HG03196 (cell line): Measurements from ENCODE around the gene RIPOR3.
"Not testable (repeated sequence)": the region's sequence is repeated elsewhere in the genome, so short reads cannot be mapped to it uniquely, and the experiment has no call there.

Experiments used
- ATAC-seq: cut with Tn5 transposase; IDR thresholded peaks from one replicate; pipeline ENCODE4 v1.9.1; 2021; ENCODE audit not compliant: unreplicated experiment

Gene RIPOR3

DNA sequence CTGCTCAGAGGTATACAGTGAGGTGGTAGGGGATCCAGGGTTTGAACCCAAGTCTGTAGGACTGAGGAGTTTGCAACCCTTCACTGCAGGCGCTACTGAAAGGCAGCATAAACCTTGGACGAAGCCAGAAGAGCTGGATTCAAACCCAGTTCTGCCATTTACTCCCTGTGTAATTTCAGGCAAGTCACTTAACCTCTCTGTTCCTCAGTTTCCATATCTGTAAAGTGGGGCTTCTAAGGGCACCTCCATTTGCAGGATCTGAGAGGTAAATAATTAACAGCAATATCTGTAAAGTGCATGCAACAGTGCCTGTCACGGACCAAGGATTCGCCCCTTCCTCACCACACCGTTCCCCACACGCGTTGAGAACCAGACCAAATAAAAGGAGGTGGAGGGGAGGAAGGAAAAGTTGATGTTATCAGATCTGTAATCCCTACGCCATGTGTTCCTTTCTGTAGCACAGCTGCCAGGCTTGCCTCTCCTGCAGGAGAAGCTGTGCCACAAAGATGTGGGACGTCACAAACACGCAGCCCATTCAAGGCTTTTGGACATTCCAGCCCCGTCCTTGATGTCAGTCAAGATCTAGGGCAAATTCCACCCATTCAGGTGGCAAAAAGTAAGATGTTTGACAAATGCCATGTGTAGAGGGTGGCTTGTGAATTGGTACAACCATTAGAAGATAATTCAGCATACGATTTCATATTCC lies 9.8 kb downstream of the RIPOR3 start:
- ATAC-seq: no peak

DNA sequence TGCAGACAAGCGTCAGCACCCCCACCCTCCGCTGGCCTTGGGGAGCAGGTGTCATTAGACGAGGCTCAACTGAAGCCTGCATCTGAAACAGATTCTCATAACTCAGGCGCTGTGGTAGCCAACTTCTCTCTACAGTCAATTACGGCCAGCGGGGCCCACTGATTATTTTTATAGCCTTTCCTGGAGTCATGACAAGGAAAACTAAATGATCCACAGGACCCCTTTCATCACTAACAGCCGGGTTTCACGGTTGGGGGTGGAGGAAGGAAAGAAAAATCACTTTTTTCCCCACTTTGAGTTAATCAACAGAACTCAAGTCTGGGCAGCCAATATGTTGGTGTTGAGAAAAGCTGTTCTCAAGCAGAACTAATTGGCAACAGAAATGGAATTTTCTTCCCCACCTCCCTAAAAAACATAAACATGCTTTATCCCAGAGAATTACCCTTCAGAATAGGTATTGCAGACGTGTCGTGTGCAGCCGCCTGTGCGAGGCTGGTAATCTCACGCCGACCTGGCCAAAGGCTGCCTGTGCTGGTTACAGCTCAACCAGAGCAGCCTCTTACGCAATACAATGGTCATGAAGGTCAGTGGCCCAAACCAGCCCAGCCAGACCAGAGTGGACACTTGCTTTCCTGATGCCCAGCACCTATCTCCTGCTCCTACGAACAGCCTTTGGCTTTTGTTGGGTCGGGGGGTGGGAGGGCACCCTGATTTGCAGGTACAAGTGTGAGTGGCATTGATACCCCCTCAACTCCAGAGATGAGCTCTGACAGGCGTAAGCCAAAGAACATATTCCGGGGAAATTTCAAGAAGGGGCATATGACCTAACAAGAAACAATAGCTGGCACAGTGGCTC lies 11.0 kb downstream of the RIPOR3 start:
- no peak for ATAC-seq

DNA sequence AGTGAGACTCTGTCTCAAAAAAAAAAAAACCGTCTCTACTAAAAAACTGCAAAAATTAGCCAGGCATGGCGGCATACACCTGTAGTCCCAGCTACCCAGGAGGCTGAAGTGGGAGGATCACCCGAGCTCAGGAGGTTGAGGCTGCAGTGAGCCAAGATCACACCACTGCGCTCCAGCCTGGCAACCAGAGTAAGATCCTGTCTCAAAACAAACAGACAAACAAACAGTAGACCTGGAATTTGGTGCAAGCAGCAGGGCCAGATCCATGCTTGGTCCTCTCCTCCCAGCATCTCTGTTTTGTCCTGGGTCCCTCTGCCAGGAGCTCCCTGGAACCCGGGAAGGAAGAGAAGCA lies 11.6 kb downstream of the RIPOR3 start:
- ATAC-seq: no peak

DNA sequence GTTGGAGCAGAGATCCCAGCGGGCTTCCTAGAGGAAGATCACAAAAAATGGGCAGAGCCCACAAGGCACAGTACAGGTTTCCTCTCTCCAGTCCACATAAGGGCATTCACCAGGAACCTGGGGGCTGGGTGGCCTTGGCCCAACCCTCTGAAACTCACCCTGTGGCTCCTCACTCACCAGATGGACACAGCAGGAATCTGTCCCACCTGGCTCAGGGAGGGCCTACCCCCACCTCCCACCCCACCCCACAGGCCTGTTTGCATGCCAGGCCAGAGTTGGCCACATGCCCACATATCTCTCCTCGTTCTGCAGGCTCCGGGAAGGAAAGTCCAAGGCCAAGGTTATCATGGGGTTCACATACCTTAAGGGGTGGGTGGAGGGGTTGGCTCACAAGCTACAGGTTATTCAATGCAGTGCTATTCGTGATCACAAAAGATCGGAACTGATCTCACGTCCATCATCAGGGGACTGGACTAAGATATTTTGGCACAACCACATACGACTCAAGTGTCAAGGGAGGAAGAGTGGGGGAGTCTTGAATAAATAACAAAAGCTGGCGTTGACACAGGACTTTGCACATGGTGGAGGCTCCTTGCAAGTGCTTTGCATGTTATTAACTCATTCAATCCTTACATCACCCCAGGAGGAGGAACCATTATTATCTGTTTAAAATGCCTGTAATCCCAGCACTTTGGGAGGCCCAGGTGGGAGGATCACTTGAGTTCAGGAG lies 13.0 kb downstream of the RIPOR3 start:
- no peak for ATAC-seq

DNA sequence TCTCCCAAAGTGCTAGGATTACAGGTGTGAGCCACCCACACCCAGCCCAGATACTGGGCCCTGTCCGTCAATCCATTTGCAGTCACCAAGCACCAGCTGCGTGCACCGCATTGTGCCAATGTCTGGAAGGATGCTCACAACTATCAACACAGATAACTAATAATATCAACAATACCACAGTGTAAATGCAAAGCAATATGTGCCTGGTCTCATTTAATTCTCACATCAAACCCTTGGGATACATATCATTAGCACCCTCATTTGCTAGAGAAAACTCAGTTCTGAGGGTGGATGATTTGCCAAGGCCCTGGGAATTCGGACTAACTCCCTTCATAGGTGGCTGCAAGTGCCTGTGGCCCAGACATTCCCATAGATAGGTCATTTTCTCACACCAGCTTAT lies 14.5 kb downstream of the RIPOR3 start:
- no peak for ATAC-seq

DNA sequence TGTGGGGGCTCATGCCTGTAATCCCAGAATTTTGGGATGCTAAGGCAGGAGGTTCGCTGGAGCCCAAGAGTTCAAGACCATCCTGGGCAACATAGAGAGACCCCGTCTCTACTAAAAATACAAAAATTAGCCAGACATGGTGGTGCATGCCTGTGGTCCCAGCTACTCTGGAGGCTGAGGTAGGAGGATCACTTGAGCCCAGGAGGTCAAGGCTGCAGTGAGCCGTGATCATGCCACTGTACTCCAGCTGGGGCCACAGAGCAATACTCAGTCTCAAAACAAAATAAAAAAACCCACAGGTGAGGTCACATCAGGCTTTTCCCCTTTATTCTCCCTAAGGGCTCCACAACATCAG lies 15.0 kb downstream of the RIPOR3 start:
- ATAC-seq: not testable (repeated sequence)

DNA sequence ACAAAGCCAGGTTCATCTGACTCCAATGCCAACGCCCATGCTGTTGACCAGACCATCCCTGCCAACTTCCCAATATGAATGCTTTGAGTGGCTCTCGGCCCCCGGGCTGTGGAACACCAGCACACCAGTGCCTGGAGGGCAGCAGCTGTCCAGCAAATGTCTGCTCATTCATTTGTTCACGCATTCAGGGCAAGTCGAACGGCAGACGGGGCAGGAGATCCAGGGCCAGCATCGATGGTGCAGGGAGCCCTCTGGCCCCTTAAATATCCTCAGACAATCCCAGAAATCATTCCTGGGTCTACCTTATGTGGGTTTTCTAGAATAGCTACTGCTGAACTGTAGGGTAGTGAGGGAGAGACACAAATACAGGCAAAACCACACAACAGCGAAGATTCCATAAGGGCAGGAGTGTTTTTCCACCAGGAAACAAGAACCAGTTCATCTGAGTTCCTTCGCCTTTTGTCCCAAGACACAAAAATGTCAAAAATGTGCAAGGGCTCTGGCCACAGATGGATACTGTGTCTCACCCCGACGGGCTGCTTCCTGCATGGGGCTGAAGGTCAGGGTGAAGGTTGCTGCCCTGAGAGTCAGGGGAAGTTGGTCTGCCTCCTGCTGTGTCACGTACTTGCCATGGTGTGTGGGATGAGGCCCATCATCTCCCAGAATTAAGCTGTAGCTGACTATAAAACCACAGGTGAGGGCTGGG lies 15.5 kb downstream of the RIPOR3 start:
- ATAC-seq: no peak

DNA sequence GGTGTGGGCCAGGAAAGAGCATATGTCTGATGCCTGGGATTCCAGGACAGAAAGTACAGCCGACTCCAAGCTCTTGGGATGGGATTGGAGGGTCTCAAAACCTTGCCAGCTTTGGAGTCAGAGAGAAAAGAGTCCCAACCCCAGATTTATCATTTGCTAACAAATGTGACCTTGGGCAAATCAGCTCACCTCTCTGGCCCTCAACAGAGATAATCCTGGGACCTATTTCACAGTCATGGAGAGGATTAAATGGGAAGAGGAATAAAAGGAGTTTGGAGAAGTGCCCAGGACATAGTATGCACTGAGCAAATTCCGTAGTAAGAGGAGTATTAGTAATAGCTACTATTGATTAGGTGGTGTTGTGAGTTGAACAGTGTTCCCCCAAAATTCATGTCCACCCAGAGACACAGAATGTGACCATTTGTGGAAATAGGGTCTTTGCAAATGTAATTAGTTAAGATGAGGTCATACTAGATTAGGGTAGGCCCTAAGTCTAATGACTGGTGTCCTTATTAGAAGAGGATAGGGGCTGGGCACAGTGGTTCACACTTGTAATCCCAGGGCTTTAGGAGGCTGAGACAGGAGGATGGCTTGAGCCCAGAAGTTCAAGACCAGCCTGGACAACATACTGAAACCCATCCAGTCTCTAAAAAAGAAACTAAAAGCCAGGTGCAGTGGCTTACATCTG lies 17.1 kb downstream of the RIPOR3 start:
- ATAC-seq: no peak

DNA sequence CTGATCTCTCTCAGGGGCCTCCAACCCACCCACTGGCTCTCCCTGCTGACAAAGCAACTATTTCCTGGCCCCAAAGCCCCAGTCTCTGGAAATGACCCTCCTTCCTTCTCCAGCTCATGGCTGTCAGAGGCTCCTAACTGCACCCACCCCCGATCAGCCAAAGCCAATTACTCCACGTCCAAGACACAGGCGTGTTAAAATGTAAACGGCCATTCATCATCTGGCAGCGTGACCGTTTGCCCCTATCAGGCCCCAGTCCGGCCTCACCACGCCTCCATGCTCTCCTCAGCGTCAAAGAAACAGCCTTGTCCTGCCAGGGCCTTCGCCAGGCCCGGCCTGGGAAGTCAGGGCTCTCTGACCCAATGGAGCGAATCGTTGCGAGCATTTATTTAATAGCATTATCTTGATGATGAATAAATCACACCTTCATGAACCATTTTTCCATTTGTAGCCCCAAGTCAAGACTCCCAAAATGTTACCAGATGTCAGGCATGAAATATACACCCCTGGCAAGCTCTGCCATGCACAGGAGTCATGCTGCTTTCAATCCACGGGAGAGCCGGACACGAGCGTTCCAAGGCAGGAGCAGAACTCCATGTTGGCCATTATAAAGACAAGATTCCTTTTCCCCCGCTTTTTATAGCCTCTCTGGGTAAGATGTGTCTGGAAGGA lies 17.7 kb downstream of the RIPOR3 start:
- no peak for ATAC-seq

DNA sequence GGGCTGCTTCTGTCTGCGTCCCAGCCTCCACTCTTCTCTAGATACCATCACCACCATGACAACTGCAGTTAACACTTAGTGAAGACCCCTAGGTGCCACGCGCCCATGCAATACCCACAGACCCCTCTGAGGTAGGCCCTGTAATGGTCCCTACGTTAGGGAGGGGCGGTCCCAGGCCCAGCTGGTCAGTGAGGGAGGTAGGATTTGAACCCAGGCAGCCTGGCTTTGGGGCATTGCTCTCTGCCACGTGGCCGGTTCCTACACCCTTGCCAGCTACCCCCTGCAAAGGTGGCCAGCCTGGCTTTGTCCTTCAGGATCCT lies 18.2 kb downstream of the RIPOR3 start:
- ATAC-seq: no peak

DNA sequence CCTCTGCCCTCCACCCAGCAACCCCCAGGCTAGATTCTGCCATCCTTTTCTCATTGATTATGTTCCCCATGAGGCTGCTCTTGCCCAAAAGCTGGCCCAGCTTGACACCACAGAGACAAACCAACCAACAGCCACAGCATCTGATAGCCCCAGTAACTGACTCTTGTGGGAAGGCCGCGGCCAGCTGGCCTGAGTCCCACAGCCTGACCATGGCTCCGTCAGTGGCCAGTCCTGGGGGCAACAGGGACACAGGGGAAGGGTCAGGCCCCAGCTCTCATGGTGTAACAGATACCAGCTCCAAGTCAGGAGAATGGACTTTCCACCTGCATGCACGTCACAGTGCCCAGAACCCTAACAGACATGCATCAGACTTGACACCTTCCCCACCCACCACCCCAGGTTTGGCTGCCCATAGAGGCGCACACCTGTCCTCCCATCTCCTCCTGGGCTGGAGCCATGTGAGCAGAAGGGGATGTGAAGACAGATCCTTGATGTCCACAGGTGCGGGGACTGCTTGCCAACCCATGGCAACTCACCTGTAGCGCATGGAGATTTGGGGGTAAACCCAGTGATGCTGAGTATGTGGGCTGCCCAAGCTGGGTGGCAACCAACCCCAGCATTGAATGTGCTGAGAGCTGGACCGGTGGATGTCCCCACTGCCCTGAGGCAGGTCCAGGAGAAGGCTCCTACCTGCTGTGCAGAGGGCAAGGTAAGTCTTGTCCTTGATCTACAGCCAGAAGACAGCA lies 18.8 kb downstream of the RIPOR3 start:
- no peak for ATAC-seq

DNA sequence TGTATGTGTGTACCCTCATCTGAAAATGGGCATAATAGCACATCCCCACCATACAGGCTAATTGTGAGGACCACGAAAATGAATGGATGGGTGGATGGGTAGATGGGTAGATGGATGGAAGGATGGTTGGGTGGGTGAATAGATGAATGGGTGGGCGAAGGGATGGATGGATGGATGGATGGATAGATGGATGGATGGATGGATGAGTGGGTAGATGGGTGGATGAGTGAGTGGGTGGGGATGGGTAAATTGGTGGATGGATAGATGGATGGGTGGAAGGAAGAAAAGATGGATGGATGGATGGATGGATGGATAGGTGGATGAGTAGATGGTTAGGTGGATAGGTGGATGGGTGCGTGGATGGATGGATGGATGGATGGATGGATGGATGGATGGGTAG lies 19.7 kb downstream of the RIPOR3 start:
- ATAC-seq: no peak

DNA sequence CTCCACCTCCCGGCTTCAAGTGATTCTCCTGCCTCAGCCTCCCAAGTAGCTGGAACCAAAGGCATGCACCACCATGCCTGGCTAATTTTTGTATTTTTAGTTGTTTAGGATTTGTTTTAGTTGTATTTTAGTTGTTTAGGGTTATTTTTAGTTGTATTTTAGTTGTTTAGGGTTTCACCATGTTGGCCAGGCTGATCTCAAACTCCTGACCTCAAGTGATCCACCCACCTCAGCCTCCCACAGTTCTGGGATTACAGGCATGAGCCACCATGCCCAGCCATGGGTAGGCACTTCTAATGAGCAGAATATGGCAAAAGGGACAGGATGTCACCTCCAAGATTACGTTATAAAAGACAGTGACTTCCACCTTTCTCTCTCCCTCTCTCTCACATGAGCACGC lies 20.3 kb downstream of the RIPOR3 start:
- not testable (repeated sequence) for ATAC-seq

DNA sequence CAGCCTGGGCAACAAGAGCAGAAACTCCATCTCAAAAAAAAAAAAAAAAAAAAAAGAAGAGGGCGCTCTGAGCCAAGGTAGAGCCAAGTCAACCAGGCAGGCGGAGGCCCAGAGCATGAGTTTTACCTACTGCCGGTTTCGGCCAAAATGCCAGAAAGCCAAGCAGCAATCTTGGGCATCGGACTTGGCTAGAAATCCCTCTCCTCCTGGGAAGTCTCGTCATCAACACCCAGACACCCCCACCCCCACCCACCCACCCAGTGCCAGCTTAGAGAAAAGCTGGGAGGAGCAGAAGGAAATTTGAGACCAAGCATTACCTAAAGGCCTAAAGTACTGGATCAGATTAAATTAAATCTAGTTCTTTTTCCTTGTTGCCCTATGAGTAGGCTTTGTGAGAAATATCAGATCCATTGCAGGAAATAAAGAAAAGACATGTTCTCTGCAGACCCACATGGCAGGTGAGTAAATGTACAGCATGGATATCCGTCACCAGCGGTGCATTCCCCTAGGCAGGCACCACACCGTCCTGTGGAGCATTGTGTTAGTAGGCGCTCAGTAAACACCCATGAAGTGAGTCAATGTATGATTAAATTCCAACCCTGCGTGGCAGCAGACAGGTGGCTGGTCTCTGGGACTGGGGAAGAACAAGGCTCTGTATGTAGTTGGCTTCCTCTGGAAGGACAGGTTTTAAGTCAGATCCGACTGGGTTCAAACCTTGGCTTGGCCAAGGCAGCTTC lies 21.0 kb downstream of the RIPOR3 start:
- no peak for ATAC-seq

DNA sequence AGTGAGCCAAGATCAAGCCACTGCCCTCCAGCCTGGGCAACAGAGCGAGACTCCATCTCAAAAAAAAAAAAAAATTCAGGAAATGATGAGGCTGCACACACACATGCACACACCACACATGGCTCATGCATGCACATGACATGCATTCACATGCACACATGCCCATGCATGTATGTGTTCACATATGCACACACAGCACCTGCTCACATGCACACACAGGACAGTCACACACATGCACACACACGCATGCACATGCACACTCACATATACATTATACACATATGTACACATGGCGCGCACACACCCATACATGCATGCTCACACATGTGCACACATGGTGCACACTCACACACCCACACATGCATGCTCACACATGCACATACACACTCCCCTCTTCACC lies 22.5 kb downstream of the RIPOR3 start:
- no peak for ATAC-seq

DNA sequence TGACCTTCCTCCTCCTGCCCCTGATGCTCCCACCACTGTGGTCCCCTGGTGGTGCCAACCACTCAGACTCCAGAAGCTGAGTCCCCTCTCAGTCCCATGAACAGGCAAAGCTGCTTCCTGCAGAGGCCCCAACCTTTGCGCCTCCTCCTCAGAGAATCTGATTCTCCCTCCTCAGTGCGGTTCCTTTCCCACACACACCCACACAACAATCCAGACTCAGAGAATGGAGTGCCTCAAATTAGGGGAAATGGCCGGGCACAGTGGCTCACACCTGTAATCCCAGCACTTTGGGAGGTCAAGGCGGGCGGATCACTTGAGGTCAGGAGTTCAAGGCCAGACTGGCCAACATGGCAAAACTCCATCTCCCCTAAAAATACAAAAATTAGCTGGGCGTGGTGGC lies 23.0 kb downstream of the RIPOR3 start:
- no peak for ATAC-seq

DNA sequence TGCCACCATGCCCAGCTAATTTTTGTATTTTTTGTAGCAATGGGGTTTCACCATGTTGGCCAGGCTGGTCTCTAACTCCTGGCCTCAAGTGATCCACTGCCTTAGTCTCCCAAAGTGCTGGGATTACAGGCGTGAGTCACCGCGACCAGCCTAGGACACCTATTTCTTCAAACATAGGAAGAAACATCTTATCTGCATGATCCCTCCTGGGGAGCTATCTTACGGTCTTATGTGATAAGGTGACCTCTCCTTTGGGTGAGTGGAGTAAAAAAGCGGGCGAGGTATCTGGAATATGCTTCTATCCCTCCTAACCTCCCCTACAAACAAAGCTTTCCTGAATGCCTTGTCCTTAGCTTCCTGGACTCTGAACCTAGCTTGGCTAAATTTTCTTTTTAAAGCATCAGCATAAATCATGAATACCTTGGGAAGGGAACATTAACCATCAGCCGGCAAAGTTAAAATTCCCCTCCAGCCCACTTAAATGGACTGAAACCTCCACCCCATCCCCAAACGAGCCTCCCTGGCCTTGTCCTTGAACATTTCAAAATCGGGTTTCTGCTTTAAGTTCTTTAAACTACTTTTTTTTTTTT lies 24.5 kb downstream of the RIPOR3 start:
- ATAC-seq: no peak

DNA sequence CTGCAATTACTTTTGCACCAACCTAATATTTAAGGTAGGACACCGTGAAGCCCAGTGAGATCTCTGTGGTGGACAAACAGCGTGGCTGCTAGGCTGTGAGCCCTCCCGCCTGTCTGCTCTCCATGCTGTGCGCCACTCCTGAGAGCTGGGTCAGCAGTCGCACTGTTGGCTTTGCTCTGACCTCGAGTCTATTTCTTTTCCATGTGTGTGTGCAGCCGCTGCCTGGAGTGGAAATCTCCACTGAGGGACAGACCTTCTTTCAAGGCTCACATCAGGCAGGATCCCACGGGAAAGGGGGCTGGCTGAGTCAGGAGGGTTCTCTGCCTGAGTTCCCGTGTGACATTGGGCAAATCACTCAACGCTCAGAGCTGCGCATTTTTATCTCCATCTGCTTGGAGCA lies 27.1 kb downstream of the RIPOR3 start:
- ATAC-seq: no peak
